HCT116 (cell line): ENCODE results near the gene PPIH. TPM values are rescaled to one million over a fixed set of nuclear protein-coding genes. Genes with fewer than 3 reads are reported as not detected.

Experiments used
- ATAC-seq: fragments of 200-7000 bp; cut with Tn5 transposase; 2 replicates; pipeline ENCODE4 v1.9.1; 2020; ENCODE audit warnings: mild to moderate bottlenecking, moderate library complexity
- BruUV-seq: library from RNA; stranded (reverse); fragments of 400-500 nt; replicated peaks from 2 replicates; lab custom pipeline; 2021; lab: Mats Ljungman, UMichigan
- CTCF ChIA-PET: fragments of 300-600 bp; sonication (Branson Sonifier 250); formaldehyde crosslinking; loops from one replicate; lab custom pipeline; 2021; ENCODE audit warnings: antibody characterized with exemption; lab: Charles Lee
- POLR2A ChIA-PET: fragments of 300-600, 350-600 bp; sonication (Branson Sonifier 250); formaldehyde crosslinking; loops from one replicate; lab custom pipeline; 2021; ENCODE audit warnings: antibody characterized with exemption; lab: Charles Lee
- RAD21 ChIA-PET, 2 experiments: fragments of 300-600 bp; sonication (Branson Sonifier 250); formaldehyde crosslinking; loops; one replicate each; lab custom pipeline; 2023; ENCODE audit warnings: low total read pairs in 2 of 2; ENCODE audit not compliant: uncharacterized antibody in 2 of 2, unreplicated experiment in 2 of 2, low non-redundant PET in 1 of 2; lab: Charles Lee
- DNase-seq: peaks from one replicate; pipeline ENCODE4 v3.0.0-alpha.2; 2010; ENCODE audit warnings: low read depth, low spot score
- H2AFZ ChIP-seq: fragments of 200-600 bp; shearing (Covaris generic), sonication (generic); 2 replicates; pipeline ENCODE4 v1.6.1; 2017; ENCODE audit warnings: low read depth, mixed run types, mixed read lengths, antibody characterized with exemption, low read length; ENCODE audit not compliant: poor library complexity, severe bottlenecking
- H3K27ac ChIP-seq: 2 replicates; pipeline ENCODE4 v1.5.1; 2012; ENCODE audit warnings: low read depth, low read length
- H3K27me3 ChIP-seq: fragments of 200-600 bp; sonication (generic); 2 replicates; pipeline ENCODE4 v1.6.1; 2016; ENCODE audit warnings: mixed run types, low read length, mixed read lengths; ENCODE audit not compliant: insufficient read depth
- H3K36me3 ChIP-seq, 2 experiments: fragments of 200-500 bp in 1 of 2; fragments of 200-600 bp in 1 of 2; sonication (Bioruptor generic) in 1 of 2; sonication (generic) in 1 of 2; 2 replicates each; pipeline versions ENCODE4 v1.5.1 to v1.6.1; 2014 to 2016; ENCODE audit warnings: low read length in 2 of 2, inconsistent platforms in 1 of 2, mixed read lengths in 1 of 2, mixed run types in 1 of 2; ENCODE audit not compliant: insufficient read depth in 2 of 2, control insufficient read depth in 1 of 2
- H3K4me1 ChIP-seq, 2 experiments: fragments of 200-600 bp in 1 of 2; sonication (generic) in 1 of 2; 2 replicates each; pipeline versions ENCODE4 v1.5.1 to v1.6.1; 2012 to 2017; ENCODE audit warnings: low read length in 2 of 2, inconsistent platforms in 1 of 2, mild to moderate bottlenecking in 1 of 2, mixed read lengths in 1 of 2, mixed run types in 1 of 2, moderate library complexity in 1 of 2; ENCODE audit not compliant: insufficient read depth in 2 of 2, control insufficient read depth in 1 of 2
- H3K4me2 ChIP-seq: fragments of 200-600 bp; sonication (generic); 2 replicates; pipeline ENCODE4 v1.6.1; 2017; ENCODE audit warnings: mixed run types, low read length, mixed read lengths
- H3K4me3 ChIP-seq, 2 experiments: fragments of 200-600 bp in 1 of 2; sonication (generic) in 1 of 2; replicated peaks in 1 of 2; 2 replicates each; pipeline ENCODE4 v1.5.1; 2011 to 2016; ENCODE audit warnings: low read length in 2 of 2, control low read depth in 1 of 2, low read depth in 1 of 2, mild to moderate bottlenecking in 1 of 2, mixed read lengths in 1 of 2, mixed run types in 1 of 2
- H3K79me2 ChIP-seq: fragments of 200-600 bp; sonication (generic); 2 replicates; pipeline ENCODE4 v1.6.1; 2017; ENCODE audit warnings: mild to moderate bottlenecking, mixed run types, low read length, moderate library complexity, mixed read lengths; ENCODE audit not compliant: insufficient read depth
- H3K9ac ChIP-seq: fragments of 200-600 bp; sonication (generic); 2 replicates; pipeline ENCODE4 v1.6.1; 2016; ENCODE audit warnings: low read length, mixed read lengths
- H3K9me2 ChIP-seq: fragments of 200-600 bp; sonication (generic), shearing (Covaris generic); 2 replicates; pipeline ENCODE4 v1.6.1; 2017; ENCODE audit warnings: mixed run types, mild to moderate bottlenecking, moderate library complexity; ENCODE audit not compliant: insufficient read depth
- H3K9me3 ChIP-seq, 2 experiments: fragments of 200-500 bp in 1 of 2; fragments of 200-600 bp in 1 of 2; sonication (Bioruptor generic) in 1 of 2; sonication (generic) in 1 of 2; 2 replicates each; pipeline ENCODE4 v1.6.1; 2014 to 2017; ENCODE audit warnings: low read length in 2 of 2, mixed read lengths in 2 of 2, inconsistent platforms in 1 of 2, low read depth in 1 of 2, mild to moderate bottlenecking in 1 of 2, mixed run types in 1 of 2, moderate library complexity in 1 of 2; ENCODE audit not compliant: control insufficient read depth in 1 of 2, insufficient read depth in 1 of 2
- H4K20me1 ChIP-seq: fragments of 200-600 bp; sonication (generic), shearing (Covaris generic); 2 replicates; pipeline ENCODE4 v1.6.1; 2017; ENCODE audit warnings: mixed run types, mild to moderate bottlenecking, moderate library complexity; ENCODE audit not compliant: insufficient read depth
- ATF3 ChIP-seq: IDR thresholded peaks from 2 replicates; pipeline ENCODE4 v1.6.1; 2012
- CEBPB ChIP-seq: IDR thresholded peaks from 2 replicates; pipeline ENCODE4 v1.6.1; 2012; ENCODE audit warnings: low read depth
- EZH2 ChIP-seq: fragments of 200-600 bp; sonication (generic); IDR thresholded peaks from 2 replicates; pipeline ENCODE4 v1.6.1; 2017; ENCODE audit warnings: antibody characterized with exemption, mixed run types
- FOSL1 ChIP-seq: IDR thresholded peaks from 2 replicates; pipeline ENCODE4 v1.6.1; 2012; ENCODE audit warnings: low read depth
- JUND ChIP-seq: IDR thresholded peaks from 2 replicates; pipeline ENCODE4 v1.6.1; 2012
- MAX ChIP-seq: IDR thresholded peaks from 2 replicates; pipeline ENCODE4 v1.6.1; 2012
- RAD21 ChIP-seq: IDR thresholded peaks from 2 replicates; pipeline ENCODE4 v1.6.1; 2012; ENCODE audit warnings: low read depth, mild to moderate bottlenecking
- REST ChIP-seq: IDR thresholded peaks from 2 replicates; pipeline ENCODE4 v1.6.1; 2012; ENCODE audit warnings: low read depth
- SIN3A ChIP-seq: IDR thresholded peaks from 2 replicates; pipeline ENCODE4 v1.6.1; 2012; ENCODE audit warnings: low read depth
- SP1 ChIP-seq: IDR thresholded peaks from 2 replicates; pipeline ENCODE4 v1.6.1; 2012; ENCODE audit warnings: low read depth
- SRF ChIP-seq: IDR thresholded peaks from 2 replicates; pipeline ENCODE4 v1.6.1; 2012; ENCODE audit warnings: low read depth
- TCF7L2 ChIP-seq: IDR thresholded peaks from 2 replicates; pipeline ENCODE4 v1.7.0; 2011; ENCODE audit warnings: borderline replicate concordance, inconsistent platforms; ENCODE audit not compliant: insufficient read depth, insufficient read length; ENCODE audit errors: extremely low read depth
- YY1 ChIP-seq: IDR thresholded peaks from 2 replicates; pipeline ENCODE4 v1.6.1; 2011; ENCODE audit warnings: low read length, low read depth, moderate library complexity, mild to moderate bottlenecking; ENCODE audit not compliant: insufficient replicate concordance; ENCODE audit errors: extremely low read depth
- ZFX ChIP-seq: fragments of 450-650 bp; IDR thresholded peaks from 2 replicates; pipeline ENCODE4 v1.6.1; 2017
- intact Hi-C: fragments of 100-400 bp; cut with micrococcal nuclease; formaldehyde crosslinking; loops from 2 replicates; pipeline ENCODE4 v1.10.0; 2022
- total RNA-seq: library from RNA; stranded (reverse); gene quantifications from one replicate; pipeline ENCODE4 v1.2.1, GENCODE V29; 2021; ENCODE audit not compliant: unreplicated experiment
- TF ChIP-seq, protein P1 (sequence below): IDR thresholded peaks from 2 replicates; pipeline ENCODE4 v1.6.1; 2011; ENCODE audit warnings: mild to moderate bottlenecking, low read length, moderate library complexity; ENCODE audit not compliant: insufficient replicate concordance; ENCODE audit errors: extremely low read depth

Gene PPIH
- total RNA-seq, 1 experiment from 2014 or later: 100 TPM

- intact Hi-C loops: no loop called here
These were observed 34.7 kb downstream of the PPIH start for GRCh38 chr1:42692911-42693310.

More at GRCh38 chr1:42692911-42693310, 34.7 kb downstream of the PPIH start:
- ATAC-seq (no peak), DNase-seq (no peak)
- TF ChIP-seq FOSL1 (no peak), SP1 (no peak), RAD21 (no peak), REST (no peak), ZFX (no peak), EZH2 (no peak), SRF (no peak), YY1 (no peak), ATF3 (no peak), TCF7L2 (no peak), JUND (no peak), SIN3A (no peak), CEBPB (no peak), MAX (no peak)
- TF ChIP-seq, protein P1, sequence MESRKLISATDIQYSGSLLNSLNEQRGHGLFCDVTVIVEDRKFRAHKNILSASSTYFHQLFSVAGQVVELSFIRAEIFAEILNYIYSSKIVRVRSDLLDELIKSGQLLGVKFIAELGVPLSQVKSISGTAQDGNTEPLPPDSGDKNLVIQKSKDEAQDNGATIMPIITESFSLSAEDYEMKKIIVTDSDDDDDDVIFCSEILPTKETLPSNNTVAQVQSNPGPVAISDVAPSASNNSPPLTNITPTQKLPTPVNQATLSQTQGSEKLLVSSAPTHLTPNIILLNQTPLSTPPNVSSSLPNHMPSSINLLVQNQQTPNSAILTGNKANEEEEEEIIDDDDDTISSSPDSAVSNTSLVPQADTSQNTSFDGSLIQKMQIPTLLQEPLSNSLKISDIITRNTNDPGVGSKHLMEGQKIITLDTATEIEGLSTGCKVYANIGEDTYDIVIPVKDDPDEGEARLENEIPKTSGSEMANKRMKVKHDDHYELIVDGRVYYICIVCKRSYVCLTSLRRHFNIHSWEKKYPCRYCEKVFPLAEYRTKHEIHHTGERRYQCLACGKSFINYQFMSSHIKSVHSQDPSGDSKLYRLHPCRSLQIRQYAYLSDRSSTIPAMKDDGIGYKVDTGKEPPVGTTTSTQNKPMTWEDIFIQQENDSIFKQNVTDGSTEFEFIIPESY: no peak
- CTCF ChIA-PET: no interaction called here
- peaks cover 100% of the 10 kb centered on the region for H3K79me2 ChIP-seq
- no peak overlapping the region for H3K4me3 ChIP-seq
- no peaks in the 10 kb centered on the region for H3K27me3 ChIP-seq
- H3K36me3 ChIP-seq: peaks cover 22 to 68% of the 10 kb centered on the region in 2 experiments
- POLR2A ChIA-PET: interaction anchor here (1.6 kb wide), 1 partner anchor 10 kb away, joined by 9 read pairs; the partner anchor contains the start of gene YBX1
- peaks cover 95% of the 10 kb centered on the region; the same call in 1 of the 2 replicates for H4K20me1 ChIP-seq
- no peak overlapping the region for H2AFZ ChIP-seq
- H3K9me3 ChIP-seq: no peaks in the 10 kb centered on the region
- no peak overlapping the region for H3K4me2 ChIP-seq
- peaks cover 11 to 19% of the 10 kb centered on the region in 2 experiments; a peak in 3 of 4 replicates for H3K4me1 ChIP-seq
- RAD21 ChIA-PET: no interaction called here
- no peaks in the 10 kb centered on the region for H3K9me2 ChIP-seq
- H3K9ac ChIP-seq: no peak overlapping the region
- no peak overlapping the region for H3K27ac ChIP-seq
- no TSS peak for BruUV-seq
